GM23338 (cell line): ENCODE data around the gene TUFT1. TPM values are rescaled to one million over a fixed set of nuclear protein-coding genes. Genes with fewer than 3 reads are reported as not detected.

Experiments used
- ATAC-seq: fragments of 200-7000 bp; cut with Tn5 transposase; 3 replicates; pipeline ENCODE4 v1.9.1; 2020
- DNase-seq: peaks from one replicate; pipeline ENCODE4 v3.0.0-alpha.2; 2015; ENCODE audit warnings: low spot score
- H2AFZ ChIP-seq: fragments of 200-600 bp; sonication (generic); 2 replicates; pipeline ENCODE4 v1.8.0; 2016; ENCODE audit warnings: antibody characterized with exemption, mild to moderate bottlenecking, moderate library complexity
- H3F3A ChIP-seq: fragments of 200-600 bp; sonication (generic); replicated peaks from 2 replicates; pipeline ENCODE4 v1.8.0; 2017; ENCODE audit warnings: antibody characterized with exemption, mixed run types, low read depth
- H3K27ac ChIP-seq: fragments of 200-600 bp; sonication (generic); 2 replicates; pipeline ENCODE4 v1.6.1; 2016; ENCODE audit warnings: low read depth
- H3K27me3 ChIP-seq: fragments of 200-600 bp; sonication (generic); 2 replicates; pipeline ENCODE4 v1.8.0; 2016; ENCODE audit warnings: mild to moderate bottlenecking, mixed run types, moderate library complexity; ENCODE audit not compliant: insufficient read depth
- H3K36me3 ChIP-seq: fragments of 200-600 bp; sonication (generic); 2 replicates; pipeline ENCODE4 v1.8.0; 2016; ENCODE audit warnings: mild to moderate bottlenecking; ENCODE audit not compliant: insufficient read depth
- H3K4me1 ChIP-seq: fragments of 200-600 bp; sonication (generic); 2 replicates; pipeline ENCODE4 v1.8.0; 2016; ENCODE audit warnings: mild to moderate bottlenecking, moderate library complexity; ENCODE audit not compliant: insufficient read depth
- H3K4me2 ChIP-seq: fragments of 200-600 bp; sonication (generic); 2 replicates; pipeline ENCODE4 v1.7.1; 2017; ENCODE audit warnings: mixed run types
- H3K4me3 ChIP-seq: fragments of 200-600 bp; sonication (generic); 2 replicates; pipeline ENCODE4 v1.6.1; 2016; ENCODE audit warnings: mixed run types
- H3K79me2 ChIP-seq: fragments of 200-600 bp; sonication (generic); replicated peaks from 2 replicates; pipeline ENCODE4 v1.8.0; 2017; ENCODE audit warnings: mild to moderate bottlenecking; ENCODE audit not compliant: insufficient read depth
- H3K9me2 ChIP-seq: fragments of 200-600 bp; sonication (generic); 2 replicates; pipeline ENCODE4 v1.8.0; 2017; ENCODE audit not compliant: insufficient read depth
- H4K20me1 ChIP-seq: fragments of 200-600 bp; sonication (generic); replicated peaks from 2 replicates; pipeline ENCODE4 v1.8.0; 2017; ENCODE audit warnings: mild to moderate bottlenecking; ENCODE audit not compliant: insufficient read depth
- H3K27ac Mint-ChIP-seq: 2 replicates; pipeline ENCODE4 v1.8.0; 2020; ENCODE audit warnings: inconsistent platforms, mild to moderate bottlenecking, moderate library complexity, mixed read lengths
- H3K27me3 Mint-ChIP-seq: 3 replicates; pipeline ENCODE4 v1.8.0; 2022; ENCODE audit warnings: low read depth, mild to moderate bottlenecking, moderate library complexity, mixed read lengths, inconsistent platforms; ENCODE audit not compliant: insufficient read depth, poor library complexity
- H3K36me3 Mint-ChIP-seq: 3 replicates; pipeline ENCODE4 v1.8.0; 2021; ENCODE audit warnings: low read depth, mild to moderate bottlenecking, inconsistent platforms, moderate library complexity, mixed read lengths
- H3K4me1 Mint-ChIP-seq: 3 replicates; pipeline ENCODE4 v1.8.0; 2020; ENCODE audit warnings: mild to moderate bottlenecking, inconsistent platforms, mixed read lengths
- H3K4me3 Mint-ChIP-seq: 3 replicates; pipeline ENCODE4 v1.8.0; 2021; ENCODE audit warnings: moderate library complexity, mild to moderate bottlenecking, inconsistent platforms, mixed read lengths
- H3K9me3 Mint-ChIP-seq: 3 replicates; pipeline ENCODE4 v1.8.0; 2020; ENCODE audit warnings: moderate library complexity, mild to moderate bottlenecking, inconsistent platforms, mixed read lengths
- CTCF ChIP-seq, 2 experiments: fragments of 200-600 bp in 1 of 2; sonication (generic) in 1 of 2; conservative IDR thresholded peaks; 2 replicates each; pipeline versions ENCODE4 v1.5.1 to v1.6.1; 2016 to 2017; ENCODE audit warnings: antibody characterized with exemption in 2 of 2, low read depth in 2 of 2, mild to moderate bottlenecking in 2 of 2, moderate library complexity in 1 of 2
- EZH2phosphoT487 ChIP-seq: fragments of 200-600 bp; sonication (generic); IDR thresholded peaks from one replicate; pipeline ENCODE4 v1.8.1; 2018; ENCODE audit warnings: antibody characterized with exemption; ENCODE audit not compliant: unreplicated experiment
- POLR2AphosphoS5 ChIP-seq: IDR thresholded peaks from 2 replicates; pipeline ENCODE4 v1.6.1; 2016; ENCODE audit warnings: antibody characterized with exemption, low read depth
- ZNF462 ChIP-seq: fragments of 250-450 bp; sonication (Bioruptor Pico); IDR thresholded peaks from 2 replicates; pipeline ENCODE4 v1.5.0; 2020; ENCODE audit warnings: mild to moderate bottlenecking, moderate library complexity
- polyA plus RNA-seq: library from polyadenylated mRNA; unstranded; fragments of >200 nt; fragmentation: Nextera tagmentation; extraction: Ambion mirVana; gene quantifications from 2 replicates; pipeline ENCODE4 v1.2.1, GENCODE V29; 2016
- total RNA-seq: library from RNA; depleted of rRNA; stranded (reverse); fragments of >200 nt; shearing (Covaris generic); gene quantifications from 2 replicates; pipeline ENCODE4 v1.2.3, GENCODE V29; 2014

TUFT1 gene
- total and polyA plus RNA-seq, 2 experiments from 2014 or later: 6.0 to 11.9 TPM

GRCh38 chr1:151618003-151618402 lies 77.9 kb downstream of the TUFT1 start:
- no peaks in the 10 kb centered on the region for H3K27me3 ChIP-seq
- DNase-seq (no peak), ATAC-seq (no peak)
- no peaks in the 10 kb centered on the region for H3F3A ChIP-seq
- H3K4me3 ChIP-seq: no peak overlapping the region
- no peak overlapping the region for H3K4me2 ChIP-seq
- peaks cover 9% of the 10 kb centered on the region for H3K4me1 ChIP-seq
- H4K20me1 ChIP-seq: peaks cover 21% of the 10 kb centered on the region
- TF ChIP-seq EZH2phosphoT487 (no peak), POLR2AphosphoS5 (no peak), CTCF (conservative IDR thresholded peaks at IDR 0.05; ENCODE audit: low read depth in 2 of 2) (no peak), ZNF462 (CRISPR knock-in tag) (no peak)
- peaks cover 31% of the 10 kb centered on the region for H3K4me1 Mint-ChIP-seq
- H3K4me3 Mint-ChIP-seq: no peak overlapping the region
- H3K27me3 Mint-ChIP-seq: peaks cover 3% of the 10 kb centered on the region
- peaks cover 100% of the 10 kb centered on the region for H3K79me2 ChIP-seq
- H3K27ac ChIP-seq: no peak overlapping the region
- H3K36me3 ChIP-seq: 0 out of 2 replicates have a peak, but pooled peaks cover 3% of the 10 kb centered on the region
- H3K27ac Mint-ChIP-seq: peak overlapping the region; percentile 56; the same call in 1 of the 2 replicates
- H3K9me3 Mint-ChIP-seq: no peaks in the 10 kb centered on the region
- no peaks in the 10 kb centered on the region for H3K9me2 ChIP-seq
- H3K36me3 Mint-ChIP-seq: no peaks in the 10 kb centered on the region; the same call in 2 of the 3 replicates
- H2AFZ ChIP-seq: no peak overlapping the region
